ENCODE measurements around the gene SLC35F6.

The SLC35F6 gene

DNA sequence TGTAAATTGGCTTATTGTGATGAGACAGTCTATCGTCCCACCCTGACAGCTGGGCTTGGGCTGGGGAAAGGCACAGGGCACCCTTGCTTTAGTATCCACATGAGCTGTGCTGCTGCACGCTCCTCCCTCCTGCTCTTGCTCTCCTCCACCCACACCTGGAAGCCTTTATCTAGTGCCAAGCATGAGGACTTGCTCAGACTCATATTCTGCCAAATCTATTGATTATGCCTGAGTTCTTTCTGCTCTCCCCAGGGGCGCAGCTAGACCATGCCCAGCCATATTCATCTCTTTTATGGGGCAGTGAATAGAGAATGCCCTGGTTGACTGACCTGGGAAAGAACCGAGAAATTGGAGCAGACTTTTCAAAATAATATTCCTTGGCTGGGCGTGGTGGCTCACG, 54.9 kb downstream of the SLC35F6 start:
- no peak for DNase-seq
- Histone ChIP-seq H3K36me3 (no peaks in the 10 kb centered on the region), H3K4me3 (ENCODE audit: low read depth, low read length) (no peak overlapping the region), H3K9me3 (ENCODE audit: severe bottlenecking) (no peaks in the 10 kb centered on the region), H3K27ac (no peak overlapping the region), H3K27me3 (ENCODE audit: insufficient read depth, low read depth, severe bottlenecking) (no peaks in the 10 kb centered on the region)
- TF ChIP-seq, protein P1, sequence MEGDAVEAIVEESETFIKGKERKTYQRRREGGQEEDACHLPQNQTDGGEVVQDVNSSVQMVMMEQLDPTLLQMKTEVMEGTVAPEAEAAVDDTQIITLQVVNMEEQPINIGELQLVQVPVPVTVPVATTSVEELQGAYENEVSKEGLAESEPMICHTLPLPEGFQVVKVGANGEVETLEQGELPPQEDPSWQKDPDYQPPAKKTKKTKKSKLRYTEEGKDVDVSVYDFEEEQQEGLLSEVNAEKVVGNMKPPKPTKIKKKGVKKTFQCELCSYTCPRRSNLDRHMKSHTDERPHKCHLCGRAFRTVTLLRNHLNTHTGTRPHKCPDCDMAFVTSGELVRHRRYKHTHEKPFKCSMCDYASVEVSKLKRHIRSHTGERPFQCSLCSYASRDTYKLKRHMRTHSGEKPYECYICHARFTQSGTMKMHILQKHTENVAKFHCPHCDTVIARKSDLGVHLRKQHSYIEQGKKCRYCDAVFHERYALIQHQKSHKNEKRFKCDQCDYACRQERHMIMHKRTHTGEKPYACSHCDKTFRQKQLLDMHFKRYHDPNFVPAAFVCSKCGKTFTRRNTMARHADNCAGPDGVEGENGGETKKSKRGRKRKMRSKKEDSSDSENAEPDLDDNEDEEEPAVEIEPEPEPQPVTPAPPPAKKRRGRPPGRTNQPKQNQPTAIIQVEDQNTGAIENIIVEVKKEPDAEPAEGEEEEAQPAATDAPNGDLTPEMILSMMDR (IDR thresholded peaks at IDR 0.05; ENCODE audit: low read depth, low read length) = no peak

DNA sequence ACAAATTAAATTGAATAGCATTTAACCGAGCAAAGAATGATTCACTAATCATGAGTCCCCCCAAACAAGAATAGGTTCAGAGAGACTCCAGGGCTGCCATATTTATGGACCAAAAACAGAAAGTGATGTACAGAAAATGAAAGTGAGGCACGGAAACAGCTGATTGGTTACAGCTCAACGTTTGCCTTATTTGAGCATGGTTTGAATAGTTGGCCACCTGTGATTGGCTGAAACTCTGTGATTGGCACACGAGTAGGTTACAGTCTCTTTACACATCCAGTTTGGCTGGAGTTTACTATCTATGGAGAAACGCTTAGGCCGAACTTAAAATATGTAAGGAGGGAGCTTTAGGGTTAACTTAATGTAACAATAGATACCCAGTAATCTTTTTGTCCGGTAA, 56.8 kb downstream of the SLC35F6 start:
- Histone ChIP-seq H3K36me3 (no peaks in the 10 kb centered on the region), H3K27me3 (ENCODE audit: insufficient read depth, low read depth, severe bottlenecking) (no peaks in the 10 kb centered on the region), H3K4me3 (ENCODE audit: low read depth, low read length) (no peak overlapping the region), H3K9me3 (ENCODE audit: severe bottlenecking) (no peaks in the 10 kb centered on the region), H3K27ac (no peak overlapping the region)
- no peak for DNase-seq
- TF ChIP-seq, protein P1 (IDR thresholded peaks at IDR 0.05; ENCODE audit: low read depth, low read length) = no peak

DNA sequence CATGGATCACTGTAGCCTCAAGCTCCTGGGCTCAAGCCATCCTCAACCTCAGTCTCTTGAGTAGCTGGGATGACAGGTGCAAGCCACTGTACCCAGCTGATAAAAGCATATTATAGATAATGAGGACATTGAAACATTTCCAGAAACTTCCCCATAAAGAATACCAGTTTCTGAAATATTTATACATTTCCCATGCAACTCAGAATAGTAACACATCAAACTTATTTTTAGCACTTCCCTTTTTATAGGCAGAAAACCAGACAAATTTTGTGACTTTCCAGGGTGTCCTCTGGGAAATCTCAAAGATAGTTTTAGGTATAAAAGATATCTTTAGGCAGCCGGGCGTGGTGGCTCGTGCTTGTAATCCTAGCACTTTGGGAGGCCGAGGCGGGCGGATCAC, 58.8 kb downstream of the SLC35F6 start:
- H3K27me3 ChIP-seq (ENCODE audit: insufficient read depth, low read depth, severe bottlenecking) = no peaks in the 10 kb centered on the region
- H3K36me3 ChIP-seq = no peaks in the 10 kb centered on the region
- no peak overlapping the region for H3K27ac ChIP-seq
- H3K4me3 ChIP-seq (ENCODE audit: low read depth, low read length) = no peak overlapping the region
- H3K9me3 ChIP-seq (ENCODE audit: severe bottlenecking) = no peaks in the 10 kb centered on the region
- DNase-seq = no peak
- TF ChIP-seq, protein P1 (IDR thresholded peaks at IDR 0.05; ENCODE audit: low read depth, low read length) = no peak

Measured in WERI-Rb-1 (cell line).